ENCODE data around the gene PVALEF.
A peak's percentile ranks its signal among the peaks of the same experiment; 100 is the strongest.
"Not testable (repeated sequence)": the region's sequence is repeated elsewhere in the genome, so short reads cannot be mapped to it uniquely, and the experiment has no call there.

Gene PVALEF

DNA sequence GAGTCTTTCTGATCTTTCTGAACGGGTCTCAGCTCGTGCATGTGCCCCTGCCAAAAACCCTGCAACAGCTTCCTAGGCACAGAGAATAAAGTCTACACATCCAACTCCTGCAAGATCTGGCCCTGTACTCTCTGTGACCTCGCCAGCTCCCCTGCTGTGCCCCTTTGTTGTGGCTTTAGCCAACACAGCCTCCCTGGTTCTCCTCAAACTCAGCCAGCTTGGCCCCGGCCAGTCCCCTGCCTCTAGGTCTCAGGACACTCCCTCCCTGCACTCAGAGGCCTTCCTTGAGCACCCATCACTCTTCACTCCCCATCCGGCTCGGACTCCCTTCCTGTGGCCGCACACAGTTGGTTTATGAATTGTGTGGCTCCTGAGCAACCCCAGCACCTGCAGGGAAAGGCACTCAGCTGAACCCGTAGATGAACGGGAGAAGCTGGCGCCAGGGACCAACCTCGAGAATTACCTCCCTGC is 56.1 kb downstream of the PVALEF start:
- DNase-seq (ENCODE audit: low spot score): no peak

DNA sequence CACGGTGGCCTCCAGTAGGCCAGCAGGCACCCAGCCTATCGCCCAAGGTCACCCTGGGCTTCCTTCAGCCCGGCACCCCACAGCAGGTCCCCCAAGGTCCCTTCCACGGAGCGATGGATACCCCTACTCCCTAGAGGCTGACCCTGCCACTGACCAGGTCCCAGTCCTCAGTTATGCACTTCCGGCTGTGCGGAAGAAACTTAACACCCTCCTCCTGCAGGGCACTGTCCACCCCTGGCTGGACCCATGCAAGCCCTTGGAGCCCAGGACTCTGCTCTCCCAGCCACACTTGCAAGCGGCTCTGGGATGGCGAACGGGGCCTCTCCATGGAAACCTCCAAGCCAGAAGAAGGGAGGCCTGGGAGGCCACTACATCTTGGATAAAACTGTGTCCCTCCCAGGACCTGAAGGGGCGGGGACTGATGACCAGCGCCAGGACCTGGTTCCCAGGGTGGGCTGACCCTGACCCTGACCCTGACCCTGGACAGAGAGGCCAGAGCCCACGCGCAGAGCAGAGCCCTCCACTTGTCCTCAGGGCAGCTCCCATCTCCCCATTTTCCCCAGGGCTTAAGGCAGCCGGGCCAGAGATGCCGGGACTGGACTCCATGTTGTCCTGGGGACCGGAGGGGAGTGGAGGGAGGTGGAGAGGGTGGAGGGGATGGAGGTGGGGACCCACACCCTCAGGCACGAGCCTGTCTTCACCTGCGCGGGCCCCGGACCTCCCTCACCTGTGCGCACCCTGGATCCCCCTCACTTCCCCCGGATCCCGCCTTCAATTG is 56.7 kb downstream of the PVALEF start:
- DNase-seq (ENCODE audit: low spot score): peak; percentile 40

DNA sequence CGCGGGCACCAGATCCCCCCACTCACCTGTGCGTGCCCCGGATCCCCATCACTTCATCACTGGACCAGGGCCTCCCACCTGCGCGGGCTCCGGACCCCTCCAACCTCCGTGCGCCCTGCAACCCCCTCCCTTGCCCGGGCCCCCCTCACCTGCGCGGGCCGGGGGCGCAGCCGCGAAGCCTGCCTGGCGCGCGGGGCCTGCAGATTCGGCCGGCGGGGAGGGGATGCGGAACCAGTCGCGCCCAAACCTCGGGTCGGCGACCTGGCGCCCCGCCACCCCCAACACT is 57.3 kb downstream of the PVALEF start:
- DNase-seq (ENCODE audit: low spot score): no peak

DNA sequence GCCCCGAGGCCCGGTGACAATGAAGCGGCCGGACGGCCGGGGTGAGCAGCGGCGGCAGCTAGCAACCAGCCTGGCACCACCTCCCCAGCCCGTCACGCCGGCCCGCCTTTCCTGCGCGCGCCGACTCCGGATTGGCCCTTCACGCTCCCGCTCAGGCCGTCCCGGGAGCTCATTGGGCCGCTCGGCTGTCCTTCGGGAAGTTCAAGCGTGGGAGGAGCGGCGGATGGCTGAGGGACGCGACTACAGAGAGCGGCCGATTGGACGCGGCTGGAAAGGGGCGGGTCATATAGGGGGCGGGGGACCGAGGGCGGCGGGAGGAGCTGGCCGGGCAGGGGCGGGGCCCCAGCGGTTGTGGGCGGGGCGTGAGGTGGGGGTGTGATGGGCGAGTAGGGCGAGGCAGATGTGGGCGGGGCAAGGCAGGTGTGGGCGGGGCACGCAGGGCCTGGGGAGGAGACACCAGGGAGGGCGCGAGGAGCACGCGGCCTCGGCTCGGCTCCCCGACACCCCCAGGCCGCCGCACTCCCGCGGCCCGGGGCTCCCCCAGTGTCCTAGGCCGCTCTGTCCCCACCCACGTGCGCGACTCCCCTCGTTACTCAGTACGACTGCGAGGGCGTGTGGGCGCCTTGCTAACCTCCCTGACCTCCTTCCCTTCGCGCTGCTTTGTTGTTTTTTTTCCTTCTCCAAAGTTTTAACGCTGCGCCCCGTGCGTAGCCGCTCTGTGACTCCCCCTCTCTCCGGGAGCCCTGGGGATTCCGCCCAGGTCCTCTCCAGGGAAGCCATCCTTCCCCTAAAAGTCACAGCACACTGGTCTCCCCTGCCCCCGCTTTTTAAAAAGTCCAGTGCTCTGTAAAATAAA is 57.8 kb downstream of the PVALEF start, which contains the start of gene CEP131:
Gene CEP131, minus strand, starts transcription at position 60 of the 856 bp plus-strand sequence. CDS start 2,909 bp downstream, outside the sequence.
- peak; percentile 100 for DNase-seq (ENCODE audit: low spot score)

DNA sequence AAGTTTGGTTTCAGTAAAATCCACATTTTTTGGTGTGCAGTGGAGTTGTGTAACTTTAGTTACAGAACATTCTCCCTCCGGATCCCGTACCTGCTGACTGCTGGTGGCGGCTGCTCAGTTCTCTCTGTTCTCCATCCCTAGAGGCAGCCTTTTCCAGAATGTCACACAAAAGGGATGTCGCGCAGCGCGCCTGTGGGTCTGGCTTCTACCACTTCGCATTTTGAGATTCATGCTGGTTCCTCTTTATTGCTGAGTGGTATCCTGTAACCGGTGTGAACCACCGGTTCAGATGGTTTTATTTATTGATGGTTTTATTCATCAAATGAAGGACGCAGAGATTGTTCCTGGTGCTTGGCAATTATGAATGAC is 58.4 kb downstream of the PVALEF start:
- DNase-seq (ENCODE audit: low spot score): no peak

DNA sequence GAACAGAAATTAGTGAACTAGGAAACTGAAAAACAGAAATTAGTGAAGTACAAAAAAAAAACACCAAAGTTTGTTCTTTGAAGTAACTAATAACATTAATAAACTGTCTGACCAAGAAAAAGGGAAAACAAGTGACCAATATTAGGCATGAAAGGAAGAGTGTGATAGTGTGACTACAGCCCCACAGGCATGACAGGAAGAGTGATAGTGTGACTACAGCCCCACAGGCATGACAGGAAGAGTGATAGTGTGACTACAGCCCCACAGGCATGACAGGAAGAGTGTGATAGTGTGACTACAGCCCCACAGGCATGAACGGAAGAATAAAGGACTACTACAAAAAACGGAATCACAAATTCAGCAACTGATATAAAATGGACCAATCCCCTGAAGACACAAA is 62.3 kb downstream of the PVALEF start:
- DNase-seq (ENCODE audit: low spot score): not testable (repeated sequence)

DNA sequence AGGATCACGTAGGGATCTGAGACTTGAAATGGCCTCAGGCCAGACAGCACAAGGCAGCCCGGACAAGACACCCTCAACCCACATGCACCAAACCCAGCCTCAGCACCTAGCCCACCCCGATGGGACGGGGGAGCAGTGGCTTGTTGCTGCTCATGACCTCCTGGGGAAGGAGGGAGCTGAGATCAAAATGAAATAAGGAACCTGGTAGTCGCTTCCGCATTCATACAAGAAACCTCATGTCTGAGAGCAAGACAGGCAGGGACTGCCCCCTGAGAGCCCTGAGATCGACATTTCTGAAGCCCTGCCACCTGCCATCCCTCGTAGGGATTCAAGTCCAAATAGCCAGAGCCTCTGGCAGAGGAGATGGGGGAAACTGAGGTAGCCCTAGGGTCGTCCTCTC is 63.1 kb downstream of the PVALEF start:
- DNase-seq (ENCODE audit: low spot score): no peak

DNA sequence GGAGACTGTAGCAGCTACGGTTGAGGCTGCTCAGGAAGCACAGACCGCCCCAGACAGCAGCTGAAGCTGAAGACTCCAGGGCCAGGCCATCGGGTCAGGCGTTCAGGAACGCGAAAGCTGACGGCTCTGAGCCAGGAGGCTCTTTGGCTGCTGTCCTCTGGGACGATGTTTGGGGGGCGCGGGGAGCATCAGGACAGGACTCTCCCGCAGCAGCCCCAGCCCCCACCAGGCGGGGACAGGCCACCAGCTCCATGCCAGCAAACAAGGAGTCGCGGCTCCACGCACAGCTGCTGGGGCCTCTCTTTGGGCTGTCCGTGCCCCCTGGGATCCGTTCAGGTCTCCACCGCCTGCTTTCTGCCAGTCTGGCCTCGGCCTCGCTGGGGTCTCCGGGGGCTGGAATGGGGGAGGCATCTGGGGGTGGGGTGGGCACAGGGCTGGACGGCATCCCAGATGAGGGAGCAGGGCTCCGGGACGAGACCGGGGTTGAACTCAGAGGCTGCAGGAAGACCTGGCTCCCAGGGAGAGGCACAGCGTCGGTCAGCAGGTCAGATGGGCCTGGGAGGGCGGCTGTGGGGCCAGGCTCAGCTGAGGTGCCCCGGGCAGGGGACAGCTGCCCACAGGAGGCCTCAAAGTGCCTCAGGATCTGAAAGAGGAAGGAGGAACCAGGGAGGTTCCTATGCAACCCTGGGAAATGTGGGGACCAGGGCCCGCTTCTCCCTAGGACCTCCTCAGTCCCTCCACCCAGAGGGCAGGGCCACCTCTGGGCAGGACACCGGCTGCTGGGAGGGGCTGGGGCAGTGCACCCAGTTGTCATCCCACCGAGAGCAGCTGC is 63.7 kb downstream of the PVALEF start:
- no peak for DNase-seq (ENCODE audit: low spot score)

DNA sequence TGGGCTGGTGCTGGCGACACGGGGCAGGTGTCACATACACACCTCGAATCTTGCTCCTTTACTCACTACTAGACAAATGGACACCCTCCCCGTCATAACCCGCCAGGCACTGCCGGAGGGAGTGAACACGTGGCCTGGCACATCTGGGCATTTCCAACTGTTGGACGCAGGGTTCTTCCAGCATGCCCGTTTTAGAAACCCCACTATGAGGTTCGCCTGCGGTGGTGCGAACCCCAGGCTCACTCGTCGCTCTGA is 64.3 kb downstream of the PVALEF start:
- DNase-seq (ENCODE audit: low spot score): no peak

DNA sequence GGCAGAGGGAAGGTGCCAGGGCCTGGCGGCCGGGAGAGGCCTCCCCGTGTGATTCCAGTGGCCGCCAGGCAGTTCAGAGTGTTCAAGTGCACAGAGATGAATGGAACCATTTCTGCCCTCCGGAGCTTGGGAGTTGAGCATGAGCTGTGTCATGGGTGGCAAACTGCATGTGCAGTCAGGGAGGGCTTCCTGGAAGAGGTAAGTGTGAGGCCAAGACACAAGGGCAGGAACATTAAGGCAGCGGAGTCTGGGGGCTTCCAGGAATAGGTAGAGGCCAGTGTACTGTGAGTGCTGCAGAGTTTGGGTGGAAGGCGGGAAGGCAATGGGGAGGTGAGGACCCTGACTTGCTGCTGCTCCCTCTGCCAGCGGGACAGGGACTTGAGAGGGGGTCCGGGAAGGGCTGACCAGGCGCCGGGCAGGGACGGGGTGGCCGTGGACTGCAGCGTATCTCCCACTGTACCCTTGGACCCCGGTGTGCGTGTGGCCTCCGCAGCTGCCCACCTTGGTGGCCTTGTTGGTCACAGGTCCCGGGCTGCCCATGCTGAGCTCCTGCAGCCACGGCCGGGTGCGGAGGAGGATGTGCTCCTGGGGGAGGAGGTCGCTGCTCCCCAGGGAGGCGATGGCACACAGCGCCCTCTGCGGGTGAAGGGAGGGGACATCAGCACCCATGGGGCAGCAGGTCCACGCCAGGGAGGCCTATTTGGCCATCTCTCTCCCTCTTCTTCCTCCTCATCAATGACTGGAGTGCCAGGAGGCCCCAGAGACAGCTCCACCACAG is 64.9 kb downstream of the PVALEF start:
- no peak for DNase-seq (ENCODE audit: low spot score)

DNA sequence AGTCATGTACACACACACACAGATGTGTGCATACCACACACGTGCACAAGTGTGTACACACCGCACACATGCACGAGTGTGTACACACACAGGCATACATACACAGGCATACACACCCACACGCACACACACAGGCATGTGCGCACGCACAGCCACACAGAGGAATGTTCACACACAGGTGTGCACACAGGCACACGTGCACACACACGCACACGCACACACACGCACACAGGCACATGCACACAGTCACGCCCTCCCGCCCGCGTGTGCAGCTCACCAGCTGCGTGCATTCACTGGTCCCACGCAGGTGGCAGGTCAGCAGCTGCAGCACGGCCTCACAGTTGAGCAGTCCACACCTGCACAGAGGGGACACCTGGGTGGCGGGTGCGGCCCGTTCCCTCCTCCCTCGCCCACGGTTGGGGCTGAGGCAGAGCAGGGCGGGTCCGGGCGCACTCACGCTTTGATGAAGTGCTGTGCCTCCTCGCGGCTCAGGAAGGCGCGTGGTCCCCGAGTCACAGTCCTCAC is 65.9 kb downstream of the PVALEF start:
- DNase-seq (ENCODE audit: low spot score): no peak

DNA sequence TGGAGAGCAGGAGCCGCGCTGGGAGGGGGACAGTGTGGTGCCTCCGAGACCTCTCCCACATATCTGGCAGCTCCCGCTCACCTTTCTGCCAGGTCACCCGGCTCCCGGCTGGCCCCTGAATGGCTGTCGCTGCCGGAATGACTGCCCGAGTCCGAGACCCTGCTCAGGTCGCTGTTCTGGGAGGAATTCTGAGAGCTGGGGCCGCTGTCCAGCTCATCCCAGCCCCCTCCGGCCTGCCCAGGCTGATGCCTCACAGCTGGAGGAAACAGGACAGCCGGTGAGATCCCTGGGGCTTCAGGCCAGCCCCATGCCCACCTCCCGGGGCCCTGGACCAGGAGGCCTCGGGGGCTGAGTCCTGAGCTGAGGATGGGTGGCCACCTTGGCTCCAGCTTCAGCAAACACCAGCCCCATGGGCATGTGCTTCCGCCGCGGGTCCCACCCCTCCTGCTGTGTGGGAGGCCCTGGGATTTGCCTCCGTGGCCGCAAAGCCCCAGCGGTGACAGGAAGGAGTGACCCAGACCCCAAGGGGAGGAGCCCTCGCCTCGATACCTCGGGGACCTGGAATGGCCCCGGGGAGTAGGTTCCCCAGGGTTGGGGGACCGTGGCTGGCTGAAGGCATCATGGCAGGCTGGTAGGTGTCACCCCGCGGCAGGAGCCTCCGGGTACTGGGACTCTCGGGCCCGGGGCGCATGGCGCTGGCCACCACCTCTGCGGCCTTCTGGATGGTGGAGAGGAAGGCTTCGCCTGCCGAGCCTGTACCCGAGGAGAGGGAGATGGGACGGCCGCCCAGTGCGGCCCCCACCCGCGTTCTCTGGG is 66.7 kb downstream of the PVALEF start:
- no peak for DNase-seq (ENCODE audit: low spot score)

Measured in GM03348 (cell line).